SK-N-SH (cell line): ENCODE results near the gene BCR. TPM values are rescaled to one million over a fixed set of nuclear protein-coding genes. Genes with fewer than 3 reads are reported as not detected.

ENCODE experiments used
- CTCF ChIA-PET: fragments of 300-600, 350-600 bp; formaldehyde crosslinking; extraction: SDS; loops from one replicate; lab custom pipeline; 2021; lab: Yijun Ruan, JAX
- POLR2A ChIA-PET: fragments of 350-600 bp; sonication (Branson Sonifier 250); formaldehyde crosslinking; extraction: SDS; loops from one replicate; lab custom pipeline; 2020; ENCODE audit warnings: antibody characterized with exemption, inconsistent platforms; lab: Yijun Ruan, JAX
- DNase-seq: peaks from one replicate; pipeline ENCODE4 v3.0.0; 2012
- H2AFZ ChIP-seq: fragments of 200-600 bp; sonication (generic); 2 replicates; pipeline ENCODE4 v1.8.1; 2016; ENCODE audit warnings: antibody characterized with exemption, mild to moderate bottlenecking, low read depth
- H3F3A ChIP-seq: fragments of 200-600 bp; sonication (generic); replicated peaks from 2 replicates; pipeline ENCODE3; 2016; ENCODE audit warnings: antibody characterized with exemption, mild to moderate bottlenecking; ENCODE audit not compliant: insufficient read depth
- H3K27ac ChIP-seq, 2 experiments: fragments of 200-500 bp in 1 of 2; fragments of 200-600 bp in 1 of 2; sonication (Bioruptor generic) in 1 of 2; sonication (generic), shearing (Covaris generic) in 1 of 2; 2 replicates each; pipeline versions ENCODE4 v1.5.1 to v1.6.1; 2014 to 2016; ENCODE audit warnings: low read depth in 2 of 2, inconsistent platforms in 1 of 2, low read length in 1 of 2, mild to moderate bottlenecking in 1 of 2, mixed read lengths in 1 of 2
- H3K27me3 ChIP-seq: fragments of 200-600 bp; sonication (generic), shearing (Covaris generic); 2 replicates; pipeline ENCODE4 v1.6.1; 2016; ENCODE audit warnings: mixed run types; ENCODE audit not compliant: insufficient read depth
- H3K36me3 ChIP-seq, 2 experiments: fragments of 200-500 bp in 1 of 2; fragments of 200-600 bp in 1 of 2; sonication (Bioruptor generic) in 1 of 2; sonication (generic) in 1 of 2; replicated peaks in 1 of 2; 2 replicates each; pipeline versions ENCODE3 to v1.5.1; 2014 to 2016; ENCODE audit warnings: low read length in 1 of 2, mild to moderate bottlenecking in 1 of 2; ENCODE audit not compliant: insufficient read depth in 2 of 2, control insufficient read depth in 1 of 2
- H3K4me1 ChIP-seq, 2 experiments: fragments of 200-500 bp in 1 of 2; fragments of 200-600 bp in 1 of 2; sonication (Bioruptor generic) in 1 of 2; sonication (generic), shearing (Covaris generic) in 1 of 2; 2 replicates each; pipeline versions ENCODE4 v1.5.1 to v1.6.1; 2014 to 2016; ENCODE audit warnings: low read depth in 1 of 2, low read length in 1 of 2, mixed run types in 1 of 2; ENCODE audit not compliant: insufficient read depth in 2 of 2, control insufficient read depth in 1 of 2
- H3K4me2 ChIP-seq: fragments of 200-600 bp; sonication (generic), shearing (Covaris generic); 2 replicates; pipeline ENCODE4 v1.6.1; 2017; ENCODE audit warnings: mixed run types
- H3K4me3 ChIP-seq, 2 experiments: fragments of 200-500 bp in 1 of 2; fragments of 200-600 bp in 1 of 2; sonication (Bioruptor generic) in 1 of 2; sonication (generic), shearing (Covaris generic) in 1 of 2; 2 replicates each; pipeline versions ENCODE4 v1.5.1 to v1.8.1; 2014 to 2016; ENCODE audit warnings: low read depth in 2 of 2, inconsistent platforms in 1 of 2, low read length in 1 of 2, mild to moderate bottlenecking in 1 of 2, mixed read lengths in 1 of 2, moderate library complexity in 1 of 2
- H3K79me2 ChIP-seq: fragments of 200-600 bp; sonication (generic); 2 replicates; pipeline ENCODE4 v1.8.1; 2017; ENCODE audit warnings: mild to moderate bottlenecking; ENCODE audit not compliant: insufficient read depth
- H3K9ac ChIP-seq: fragments of 200-600 bp; sonication (generic); 2 replicates; pipeline ENCODE4 v1.6.1; 2017; ENCODE audit warnings: mixed run types
- H3K9me2 ChIP-seq: fragments of 200-600 bp; sonication (generic); 2 replicates; pipeline ENCODE4 v1.6.1; 2017; ENCODE audit warnings: mixed run types
- H3K9me3 ChIP-seq: fragments of 200-600 bp; sonication (generic); 2 replicates; pipeline ENCODE4 v1.6.1; 2017; ENCODE audit warnings: mixed run types, mild to moderate bottlenecking, moderate library complexity
- H4K20me1 ChIP-seq: fragments of 200-600 bp; sonication (generic); 2 replicates; pipeline ENCODE4 v1.6.1; 2017; ENCODE audit warnings: mild to moderate bottlenecking, mixed run types; ENCODE audit not compliant: insufficient read depth
- ELF1 ChIP-seq: IDR thresholded peaks from 2 replicates; pipeline ENCODE4 v1.4.0; 2012
- FOSL2 ChIP-seq: IDR thresholded peaks from 2 replicates; pipeline ENCODE4 v1.4.0; 2012; ENCODE audit warnings: low read depth, mild to moderate bottlenecking, moderate library complexity, borderline replicate concordance
- FOXJ3 ChIP-seq: sonication (generic); formaldehyde crosslinking; IDR thresholded peaks from 2 replicates; pipeline ENCODE4 v1.5.1; 2020; ENCODE audit warnings: mild to moderate bottlenecking, missing genetic modification reagents
- FOXM1 ChIP-seq: IDR thresholded peaks from 2 replicates; pipeline ENCODE4 v1.4.0; 2012; ENCODE audit warnings: low read depth, mild to moderate bottlenecking
- GABPA ChIP-seq: IDR thresholded peaks from 2 replicates; pipeline ENCODE4 v1.4.0; 2012; ENCODE audit warnings: low read depth, mild to moderate bottlenecking
- GATA2 ChIP-seq: sonication (generic); formaldehyde crosslinking; IDR thresholded peaks from 2 replicates; pipeline ENCODE4 v1.5.0; 2020; ENCODE audit warnings: mild to moderate bottlenecking, missing genetic modification reagents
- JUND ChIP-seq: IDR thresholded peaks from 2 replicates; pipeline ENCODE4 v1.4.0; 2012
- NFIC ChIP-seq: IDR thresholded peaks from 2 replicates; pipeline ENCODE4 v1.4.0; 2012; ENCODE audit warnings: borderline replicate concordance
- NRF1 ChIP-seq: IDR thresholded peaks from 2 replicates; pipeline ENCODE4 v1.6.1; 2012; ENCODE audit warnings: low read depth, mild to moderate bottlenecking, low read length
- RAD21 ChIP-seq: IDR thresholded peaks from 2 replicates; pipeline ENCODE4 v1.6.1; 2012; ENCODE audit warnings: mild to moderate bottlenecking, low read length
- RCOR1 ChIP-seq: fragments of 150-350 bp; IDR thresholded peaks from 2 replicates; pipeline ENCODE4 v1.6.1; 2017; ENCODE audit warnings: antibody characterized with exemption, low read length
- SIN3A ChIP-seq: IDR thresholded peaks from 2 replicates; pipeline ENCODE4 v1.6.1; 2012; ENCODE audit warnings: low read depth, mild to moderate bottlenecking, low read length, moderate library complexity, borderline replicate concordance
- SMC3 ChIP-seq: IDR thresholded peaks from 2 replicates; pipeline ENCODE4 v1.6.1; 2012; ENCODE audit warnings: low read depth, low read length, improper control_type of control experiment
- TAF1 ChIP-seq: IDR thresholded peaks from 2 replicates; pipeline ENCODE4 v1.6.1; 2012; ENCODE audit warnings: low read depth, mild to moderate bottlenecking, low read length, moderate library complexity, borderline replicate concordance
- WGBS: methylation state at CpG from one replicate; pipeline ENCODE4 v1.1.6; 2017; ENCODE audit warnings: low lambda C conversion rate; 5-methylcytosine and 5-hydroxymethylcytosine counted together
- polyA plus RNA-seq, 3 experiments: library from polyadenylated mRNA; depleted of rRNA; stranded (reverse); fragments of >200 nt; gene quantifications; 2 replicates each; pipeline ENCODE4 v1.2.3, GENCODE V29; 2012
- TF ChIP-seq, protein P1 (sequence below): IDR thresholded peaks from 2 replicates; pipeline ENCODE4 v1.4.0; 2012; ENCODE audit warnings: low read depth, borderline replicate concordance
- TF ChIP-seq, protein P2 (sequence below): IDR thresholded peaks from 2 replicates; pipeline ENCODE4 v1.4.0; 2012; ENCODE audit warnings: low read depth
- TF ChIP-seq, protein P3 (sequence below): fragments of 150-350 bp; IDR thresholded peaks from 2 replicates; pipeline ENCODE4 v1.6.1; 2016; ENCODE audit warnings: mild to moderate bottlenecking, low read depth, low read length
- TF ChIP-seq, protein P4 (sequence below): fragments of 200-600 bp; sonication (generic); IDR thresholded peaks from 2 replicates; pipeline ENCODE4 v1.6.1; 2017; ENCODE audit warnings: antibody characterized with exemption, mild to moderate bottlenecking, moderate library complexity
- TF ChIP-seq, protein P5 (sequence below): IDR thresholded peaks from 2 replicates; pipeline ENCODE4; 2012

The BCR gene
- polyA plus RNA-seq, 1 of the 3 experiments (the other 2 are of a cell fraction), result 50.9 TPM

DNA sequence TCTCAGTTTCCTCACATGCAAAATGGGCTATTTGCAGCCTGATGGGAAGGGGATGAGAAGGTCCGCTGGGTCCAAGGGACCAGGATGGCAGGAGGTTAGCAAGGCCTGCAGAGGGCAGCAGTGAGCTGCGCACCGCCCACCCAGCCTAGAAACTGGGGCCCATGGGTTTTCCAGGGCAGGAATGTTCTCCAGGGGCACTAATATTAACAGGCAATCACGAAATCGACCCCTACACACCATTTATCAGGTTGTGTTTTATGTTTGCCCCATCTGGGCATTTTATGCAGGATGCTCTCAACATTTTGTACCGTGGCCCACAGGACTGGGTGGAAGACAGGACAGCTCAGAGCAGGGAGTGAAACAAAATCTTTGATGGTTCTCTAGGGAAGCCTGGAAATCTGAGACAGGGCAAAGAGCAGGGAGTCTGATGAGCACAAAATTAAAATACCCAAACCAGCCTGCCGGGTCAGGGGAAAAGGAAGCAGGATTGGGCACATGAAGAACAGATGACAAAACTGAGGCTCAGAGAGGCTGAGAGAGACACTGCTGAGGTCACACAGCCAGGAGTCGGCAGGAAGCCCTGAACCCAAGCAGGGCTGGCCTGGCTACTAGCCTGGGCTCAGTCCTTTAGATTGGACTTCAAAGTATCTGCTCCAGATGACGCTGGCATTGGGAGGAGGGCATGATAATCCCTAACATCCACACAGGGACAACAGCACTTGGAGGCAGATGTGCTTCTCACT lies 1.6 kb upstream of the BCR start:
- H3K4me3 ChIP-seq, result no peak overlapping the region; a peak in 1 of 4 replicates
- no peaks in the 10 kb centered on the region for H3K9me2 ChIP-seq
- H3F3A ChIP-seq, result peaks cover 4% of the 10 kb centered on the region
- peaks cover 23% of the 10 kb centered on the region for H4K20me1 ChIP-seq
- no peak overlapping the region for H3K27ac ChIP-seq
- H3K27me3 ChIP-seq, result no peaks in the 10 kb centered on the region
- H3K4me2 ChIP-seq, result no peak overlapping the region
- TF ChIP-seq FOSL2, result no peak
- no peak for TF ChIP-seq GATA2 (CRISPR knock-in tag)
- TF ChIP-seq TAF1, result no peak
- TF ChIP-seq FOXM1, result no peak
- TF ChIP-seq, protein P1, sequence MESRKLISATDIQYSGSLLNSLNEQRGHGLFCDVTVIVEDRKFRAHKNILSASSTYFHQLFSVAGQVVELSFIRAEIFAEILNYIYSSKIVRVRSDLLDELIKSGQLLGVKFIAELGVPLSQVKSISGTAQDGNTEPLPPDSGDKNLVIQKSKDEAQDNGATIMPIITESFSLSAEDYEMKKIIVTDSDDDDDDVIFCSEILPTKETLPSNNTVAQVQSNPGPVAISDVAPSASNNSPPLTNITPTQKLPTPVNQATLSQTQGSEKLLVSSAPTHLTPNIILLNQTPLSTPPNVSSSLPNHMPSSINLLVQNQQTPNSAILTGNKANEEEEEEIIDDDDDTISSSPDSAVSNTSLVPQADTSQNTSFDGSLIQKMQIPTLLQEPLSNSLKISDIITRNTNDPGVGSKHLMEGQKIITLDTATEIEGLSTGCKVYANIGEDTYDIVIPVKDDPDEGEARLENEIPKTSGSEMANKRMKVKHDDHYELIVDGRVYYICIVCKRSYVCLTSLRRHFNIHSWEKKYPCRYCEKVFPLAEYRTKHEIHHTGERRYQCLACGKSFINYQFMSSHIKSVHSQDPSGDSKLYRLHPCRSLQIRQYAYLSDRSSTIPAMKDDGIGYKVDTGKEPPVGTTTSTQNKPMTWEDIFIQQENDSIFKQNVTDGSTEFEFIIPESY, result no peak
- TF ChIP-seq ELF1, result no peak
- peak; percentile 98 for TF ChIP-seq RAD21
- TF ChIP-seq, protein P2, sequence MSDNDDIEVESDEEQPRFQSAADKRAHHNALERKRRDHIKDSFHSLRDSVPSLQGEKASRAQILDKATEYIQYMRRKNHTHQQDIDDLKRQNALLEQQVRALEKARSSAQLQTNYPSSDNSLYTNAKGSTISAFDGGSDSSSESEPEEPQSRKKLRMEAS, result no peak
- TF ChIP-seq JUND, result no peak
- no peak for TF ChIP-seq FOXJ3
- no peak for TF ChIP-seq RCOR1
- no peak for TF ChIP-seq NFIC
- TF ChIP-seq, protein P3, sequence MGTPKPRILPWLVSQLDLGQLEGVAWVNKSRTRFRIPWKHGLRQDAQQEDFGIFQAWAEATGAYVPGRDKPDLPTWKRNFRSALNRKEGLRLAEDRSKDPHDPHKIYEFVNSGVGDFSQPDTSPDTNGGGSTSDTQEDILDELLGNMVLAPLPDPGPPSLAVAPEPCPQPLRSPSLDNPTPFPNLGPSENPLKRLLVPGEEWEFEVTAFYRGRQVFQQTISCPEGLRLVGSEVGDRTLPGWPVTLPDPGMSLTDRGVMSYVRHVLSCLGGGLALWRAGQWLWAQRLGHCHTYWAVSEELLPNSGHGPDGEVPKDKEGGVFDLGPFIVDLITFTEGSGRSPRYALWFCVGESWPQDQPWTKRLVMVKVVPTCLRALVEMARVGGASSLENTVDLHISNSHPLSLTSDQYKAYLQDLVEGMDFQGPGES, result no peak
- TF ChIP-seq, protein P4, sequence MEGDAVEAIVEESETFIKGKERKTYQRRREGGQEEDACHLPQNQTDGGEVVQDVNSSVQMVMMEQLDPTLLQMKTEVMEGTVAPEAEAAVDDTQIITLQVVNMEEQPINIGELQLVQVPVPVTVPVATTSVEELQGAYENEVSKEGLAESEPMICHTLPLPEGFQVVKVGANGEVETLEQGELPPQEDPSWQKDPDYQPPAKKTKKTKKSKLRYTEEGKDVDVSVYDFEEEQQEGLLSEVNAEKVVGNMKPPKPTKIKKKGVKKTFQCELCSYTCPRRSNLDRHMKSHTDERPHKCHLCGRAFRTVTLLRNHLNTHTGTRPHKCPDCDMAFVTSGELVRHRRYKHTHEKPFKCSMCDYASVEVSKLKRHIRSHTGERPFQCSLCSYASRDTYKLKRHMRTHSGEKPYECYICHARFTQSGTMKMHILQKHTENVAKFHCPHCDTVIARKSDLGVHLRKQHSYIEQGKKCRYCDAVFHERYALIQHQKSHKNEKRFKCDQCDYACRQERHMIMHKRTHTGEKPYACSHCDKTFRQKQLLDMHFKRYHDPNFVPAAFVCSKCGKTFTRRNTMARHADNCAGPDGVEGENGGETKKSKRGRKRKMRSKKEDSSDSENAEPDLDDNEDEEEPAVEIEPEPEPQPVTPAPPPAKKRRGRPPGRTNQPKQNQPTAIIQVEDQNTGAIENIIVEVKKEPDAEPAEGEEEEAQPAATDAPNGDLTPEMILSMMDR, result peak; percentile 96
- TF ChIP-seq GABPA, result no peak
- TF ChIP-seq SMC3, result peak; percentile 99
- TF ChIP-seq SIN3A, result no peak
- TF ChIP-seq, protein P5, sequence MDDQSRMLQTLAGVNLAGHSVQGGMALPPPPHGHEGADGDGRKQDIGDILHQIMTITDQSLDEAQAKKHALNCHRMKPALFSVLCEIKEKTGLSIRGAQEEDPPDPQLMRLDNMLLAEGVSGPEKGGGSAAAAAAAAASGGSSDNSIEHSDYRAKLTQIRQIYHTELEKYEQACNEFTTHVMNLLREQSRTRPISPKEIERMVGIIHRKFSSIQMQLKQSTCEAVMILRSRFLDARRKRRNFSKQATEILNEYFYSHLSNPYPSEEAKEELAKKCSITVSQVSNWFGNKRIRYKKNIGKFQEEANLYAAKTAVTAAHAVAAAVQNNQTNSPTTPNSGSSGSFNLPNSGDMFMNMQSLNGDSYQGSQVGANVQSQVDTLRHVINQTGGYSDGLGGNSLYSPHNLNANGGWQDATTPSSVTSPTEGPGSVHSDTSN, result no peak
- TF ChIP-seq NRF1, result peak; percentile 27; the same call in 1 of the 2 replicates
- TF ChIP-seq, all 33 proteins: peak for 4
- CTCF ChIA-PET, result interaction anchor here (0.6 to 21.1 kb wide), 24 partner anchors 15 to 220 kb away, joined by 3 to 587 read pairs (median 3); partner anchors contain the start of gene RSPH14
- Histone ChIP-seq H3K4me1 (peaks cover 12 to 41% of the 10 kb centered on the region in 2 experiments), H3K9ac (no peak overlapping the region), H2AFZ (no peak overlapping the region), H3K9me3 (no peaks in the 10 kb centered on the region), H3K36me3 (no peaks in the 10 kb centered on the region), H3K79me2 (peaks cover 26% of the 10 kb centered on the region)
- POLR2A ChIA-PET, result interaction anchor here (1.1 kb wide), 1 partner anchor 103 kb away, joined by 4 read pairs; no protein-coding TSS in a partner anchor
- 49% methylated on average over 5 of the region's 9 CpGs for WGBS
- peak; percentile 91 for DNase-seq
